Cardiac fibroblast (primary cell): ENCODE measurements around the gene MAFF.
"Not testable (repeated sequence)": the region's sequence is repeated elsewhere in the genome, so short reads cannot be mapped to it uniquely, and the experiment has no call there.

ENCODE experiments used
- DNase-seq, 2 donors: peaks; one replicate each; pipeline versions ENCODE4 v3.0.0 to v3.0.0-alpha.2; 2010; ENCODE audit warnings: low read depth in 2 of 2
- H3K4me3 ChIP-seq, 2 donors: replicated peaks in 1 of 2; 1 replicate in 1 of 2; 2 replicates in 1 of 2; pipeline ENCODE4 v1.5.1; 2011; ENCODE audit warnings: low read depth in 2 of 2, low read length in 2 of 2, mild to moderate bottlenecking in 2 of 2, moderate library complexity in 1 of 2
- CTCF ChIP-seq: IDR thresholded peaks from one replicate; pipeline ENCODE4 v1.5.1; 2011; ENCODE audit warnings: low read depth, mild to moderate bottlenecking, low read length, inconsistent platforms

The MAFF gene

DNA sequence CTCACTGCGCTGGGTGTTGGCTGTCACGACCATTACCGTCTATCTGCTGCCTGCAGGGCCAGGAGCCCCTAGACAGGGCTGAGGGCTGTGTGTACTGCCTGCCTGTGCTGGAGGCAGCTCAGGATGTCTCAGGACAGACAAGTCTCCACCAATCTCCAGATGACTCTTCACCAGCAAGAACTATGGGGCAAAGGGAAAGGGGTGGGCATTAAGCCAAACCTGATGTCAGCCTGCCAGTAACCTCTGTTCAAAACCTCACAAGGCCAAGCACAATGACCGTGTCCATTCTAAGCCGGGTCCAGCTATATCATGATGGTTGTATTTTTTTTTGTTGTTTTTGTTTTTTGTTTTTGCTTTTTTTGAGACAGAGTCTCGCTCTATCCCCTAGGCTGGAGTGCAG, 31.6 kb downstream of the MAFF start:
- H3K4me3 ChIP-seq = no peak overlapping the region
- TF ChIP-seq CTCF = no peak
- peak; percentile 67 to 75 for DNase-seq

GRCh38 chr22:38233856-38234255, 32.1 kb downstream of the MAFF start:
- H3K4me3 ChIP-seq, DNase-seq: not testable (repeated sequence)

- no peak for DNase-seq
- no peak for TF ChIP-seq CTCF
- H3K4me3 ChIP-seq = no peak overlapping the region
These were observed 33.6 kb downstream of the MAFF start for GRCh38 chr22:38235240-38235850.

DNA sequence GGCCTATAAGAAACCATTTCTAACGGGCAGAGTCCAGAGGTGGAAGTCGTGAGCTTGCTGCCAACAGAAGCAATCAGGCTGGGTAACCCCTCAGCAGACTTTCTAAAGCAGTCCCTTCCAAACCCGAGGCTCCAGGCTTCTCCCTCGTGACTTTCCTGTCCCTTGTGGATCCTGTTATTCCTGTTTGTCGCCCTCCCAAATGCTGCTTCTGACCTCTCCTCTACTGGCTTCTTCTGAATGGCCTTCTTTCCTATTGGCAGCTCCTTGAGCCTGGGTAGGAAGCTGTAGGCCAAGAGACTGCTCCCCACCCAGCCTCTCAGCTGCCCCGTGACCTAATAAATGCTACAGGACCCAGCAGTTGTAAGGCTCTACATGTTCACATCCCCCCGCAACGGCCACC, 35.0 kb downstream of the MAFF start:
- TF ChIP-seq CTCF = no peak
- H3K4me3 ChIP-seq = no peak overlapping the region
- no peak for DNase-seq

GRCh38 chr22:38238519-38239071, 36.8 kb downstream of the MAFF start:
- no peak for TF ChIP-seq CTCF
- DNase-seq = peak; percentile 75 to 78
- H3K4me3 ChIP-seq = no peak overlapping the region

GRCh38 chr22:38239101-38239761, 37.4 kb downstream of the MAFF start:
- peak; percentile 0 for TF ChIP-seq CTCF
- DNase-seq = peak; percentile 87 to 96

DNA sequence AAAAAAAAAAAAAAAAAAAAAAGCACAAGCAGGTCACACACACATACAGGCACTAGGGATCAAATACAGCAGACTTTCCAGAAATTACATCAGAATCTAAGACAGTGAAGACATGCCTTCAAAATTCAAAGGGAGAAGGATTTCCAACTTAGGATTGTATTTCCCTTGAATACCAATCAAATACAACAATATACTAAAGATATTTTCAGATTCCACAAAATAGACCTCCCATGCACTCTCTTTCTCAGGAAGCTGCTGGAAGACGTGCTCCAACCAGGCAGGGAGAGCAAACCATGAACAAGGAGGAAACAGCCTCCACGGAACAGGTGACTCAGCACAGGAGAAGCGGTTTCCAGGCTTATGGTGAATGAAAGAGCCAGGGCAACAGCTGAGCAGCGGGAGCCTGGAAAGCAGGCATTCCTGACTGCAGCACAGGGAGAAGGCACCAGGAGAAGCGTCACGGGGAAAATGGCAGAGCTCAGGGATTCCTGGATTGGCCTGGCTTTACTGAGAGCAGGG, 39.0 kb downstream of the MAFF start:
- no peak for TF ChIP-seq CTCF
- no peak overlapping the region for H3K4me3 ChIP-seq
- peak; percentile 78 to 89 for DNase-seq

More at GRCh38 chr22:38239101-38239761, 37.4 kb downstream of the MAFF start:
- no peak overlapping the region for H3K4me3 ChIP-seq
